ENCODE results near the gene PITPNC1.
A peak's percentile ranks its signal among the peaks of the same experiment; 100 is the strongest.
"Not testable (repeated sequence)": the region's sequence is repeated elsewhere in the genome, so short reads cannot be mapped to it uniquely, and the experiment has no call there.

Gene PITPNC1

GRCh38 chr17:67574658-67575293, 197.7 kb downstream of the PITPNC1 start:
- H3K9me3 Mint-ChIP-seq: no peaks in the 10 kb centered on the region
- intact Hi-C loops (cut with micrococcal nuclease): no loop called here
- no peak overlapping the region for H3K27ac Mint-ChIP-seq
- peaks cover 5% of the 10 kb centered on the region for H3K27me3 Mint-ChIP-seq
- H3K4me1 Mint-ChIP-seq (ENCODE audit: low read depth): peaks cover 55% of the 10 kb centered on the region
- peaks cover 17% of the 10 kb centered on the region for H3K36me3 Mint-ChIP-seq (ENCODE audit: low read depth)
- no peak overlapping the region for H3K4me3 Mint-ChIP-seq

GRCh38 chr17:67575325-67575724, 198.2 kb downstream of the PITPNC1 start:
- Mint-ChIP-seq H3K9me3 (no peaks in the 10 kb centered on the region), H3K4me3 (no peak overlapping the region), H3K27ac (no peak overlapping the region), H3K27me3 (peaks cover 5% of the 10 kb centered on the region), H3K4me1 (ENCODE audit: low read depth) (peaks cover 50% of the 10 kb centered on the region), H3K36me3 (ENCODE audit: low read depth) (peaks cover 17% of the 10 kb centered on the region)
- intact Hi-C loops (cut with micrococcal nuclease): no loop called here

- Mint-ChIP-seq H3K4me1 (ENCODE audit: low read depth) (peaks cover 37% of the 10 kb centered on the region), H3K36me3 (ENCODE audit: low read depth) (peaks cover 17% of the 10 kb centered on the region), H3K9me3 (no peaks in the 10 kb centered on the region), H3K27ac (no peak overlapping the region), H3K4me3 (no peak overlapping the region), H3K27me3 (peaks cover 5% of the 10 kb centered on the region)
- intact Hi-C loops (cut with micrococcal nuclease): no loop called here
Measured at GRCh38 chr17:67576471-67577115, 199.5 kb downstream of the PITPNC1 start.

GRCh38 chr17:67577429-67578141, 200.5 kb downstream of the PITPNC1 start:
- H3K4me3 Mint-ChIP-seq: no peak overlapping the region
- H3K27ac Mint-ChIP-seq: peak overlapping the region; percentile 62
- H3K4me1 Mint-ChIP-seq (ENCODE audit: low read depth): peaks cover 27% of the 10 kb centered on the region
- H3K36me3 Mint-ChIP-seq (ENCODE audit: low read depth): peaks cover 14% of the 10 kb centered on the region
- H3K27me3 Mint-ChIP-seq: peaks cover 4% of the 10 kb centered on the region
- intact Hi-C loops (cut with micrococcal nuclease): no loop called here
- no peaks in the 10 kb centered on the region for H3K9me3 Mint-ChIP-seq

- intact Hi-C loops (cut with micrococcal nuclease): no loop called here
- H3K9me3 Mint-ChIP-seq: no peaks in the 10 kb centered on the region
- H3K27ac Mint-ChIP-seq: peak overlapping the region; percentile 62
- H3K36me3 Mint-ChIP-seq (ENCODE audit: low read depth): peaks cover 9% of the 10 kb centered on the region
- peaks cover 2% of the 10 kb centered on the region for H3K27me3 Mint-ChIP-seq
- H3K4me1 Mint-ChIP-seq (ENCODE audit: low read depth): peaks cover 22% of the 10 kb centered on the region
- H3K4me3 Mint-ChIP-seq: no peak overlapping the region
Measured at GRCh38 chr17:67578142-67578457, 201.0 kb downstream of the PITPNC1 start.

- H3K27me3 Mint-ChIP-seq; H3K36me3 Mint-ChIP-seq (ENCODE audit: low read depth); intact Hi-C loops (cut with micrococcal nuclease); H3K4me3 Mint-ChIP-seq; H3K9me3 Mint-ChIP-seq: not testable (repeated sequence)
- Mint-ChIP-seq H3K4me1 (ENCODE audit: low read depth) (peaks cover 19% of the 10 kb centered on the region), H3K27ac (peak overlapping the region; percentile 62)
Measured at GRCh38 chr17:67578679-67579405, 201.8 kb downstream of the PITPNC1 start.

GRCh38 chr17:67582673-67583081, 205.6 kb downstream of the PITPNC1 start:
- Mint-ChIP-seq H3K9me3 (no peaks in the 10 kb centered on the region), H3K36me3 (ENCODE audit: low read depth) (peaks cover 21% of the 10 kb centered on the region), H3K27ac (no peak overlapping the region), H3K4me1 (ENCODE audit: low read depth) (peaks cover 22% of the 10 kb centered on the region), H3K4me3 (no peak overlapping the region), H3K27me3 (no peaks in the 10 kb centered on the region)
- intact Hi-C loops (cut with micrococcal nuclease): no loop called here

- intact Hi-C loops (cut with micrococcal nuclease): no loop called here
- no peak overlapping the region for H3K27ac Mint-ChIP-seq
- no peaks in the 10 kb centered on the region for H3K9me3 Mint-ChIP-seq
- peaks cover 10% of the 10 kb centered on the region for H3K4me1 Mint-ChIP-seq (ENCODE audit: low read depth)
- H3K36me3 Mint-ChIP-seq (ENCODE audit: low read depth): peaks cover 15% of the 10 kb centered on the region
- H3K27me3 Mint-ChIP-seq: no peaks in the 10 kb centered on the region
- H3K4me3 Mint-ChIP-seq: no peak overlapping the region
Measured at GRCh38 chr17:67585077-67585602, 208.1 kb downstream of the PITPNC1 start.

- Mint-ChIP-seq H3K4me1 (ENCODE audit: low read depth) (peaks cover 10% of the 10 kb centered on the region), H3K36me3 (ENCODE audit: low read depth) (peaks cover 15% of the 10 kb centered on the region), H3K4me3 (no peak overlapping the region), H3K27me3 (no peaks in the 10 kb centered on the region), H3K9me3 (no peaks in the 10 kb centered on the region), H3K27ac (no peak overlapping the region)
- intact Hi-C loops (cut with micrococcal nuclease): no loop called here
Measured at GRCh38 chr17:67588326-67588725, 211.2 kb downstream of the PITPNC1 start.

GRCh38 chr17:67594115-67594880, 217.2 kb downstream of the PITPNC1 start:
- intact Hi-C loops (cut with micrococcal nuclease): no loop called here
- Mint-ChIP-seq H3K27me3 (no peaks in the 10 kb centered on the region), H3K4me3 (no peak overlapping the region), H3K4me1 (ENCODE audit: low read depth) (peaks cover 15% of the 10 kb centered on the region), H3K9me3 (no peaks in the 10 kb centered on the region), H3K36me3 (ENCODE audit: low read depth) (no peaks in the 10 kb centered on the region), H3K27ac (peak overlapping the region; percentile 52)

- Mint-ChIP-seq H3K9me3 (no peaks in the 10 kb centered on the region), H3K27ac (no peak overlapping the region), H3K4me3 (no peak overlapping the region), H3K4me1 (ENCODE audit: low read depth) (peaks cover 10% of the 10 kb centered on the region), H3K36me3 (ENCODE audit: low read depth) (no peaks in the 10 kb centered on the region), H3K27me3 (no peaks in the 10 kb centered on the region)
- intact Hi-C loops (cut with micrococcal nuclease): loop anchor here (10.0 kb wide), 2 partner anchors 86 to 226 kb away; partner anchors contain the start of gene PITPNC1
Measured at GRCh38 chr17:67600408-67600807, 223.3 kb downstream of the PITPNC1 start.

- no peaks in the 10 kb centered on the region for H3K27me3 Mint-ChIP-seq
- H3K9me3 Mint-ChIP-seq: no peaks in the 10 kb centered on the region
- intact Hi-C loops (cut with micrococcal nuclease): loop anchor here (2.0 to 10.0 kb wide), 3 partner anchors 43 to 227 kb away; partner anchors contain the start of gene PITPNC1
- peak overlapping the region; percentile 0 for H3K27ac Mint-ChIP-seq
- peaks cover 10% of the 10 kb centered on the region for H3K4me1 Mint-ChIP-seq (ENCODE audit: low read depth)
- no peak overlapping the region for H3K4me3 Mint-ChIP-seq
- H3K36me3 Mint-ChIP-seq (ENCODE audit: low read depth): no peaks in the 10 kb centered on the region
Measured at GRCh38 chr17:67601897-67602296, 224.8 kb downstream of the PITPNC1 start.

GRCh38 chr17:67602444-67602843, 225.4 kb downstream of the PITPNC1 start:
- Mint-ChIP-seq H3K27me3 (no peaks in the 10 kb centered on the region), H3K27ac (peak overlapping the region; percentile 0), H3K4me1 (ENCODE audit: low read depth) (peaks cover 10% of the 10 kb centered on the region), H3K9me3 (no peaks in the 10 kb centered on the region), H3K4me3 (no peak overlapping the region), H3K36me3 (ENCODE audit: low read depth) (no peaks in the 10 kb centered on the region)
- intact Hi-C loops (cut with micrococcal nuclease): loop anchor here (2.0 to 10.0 kb wide), 3 partner anchors 44 to 228 kb away; partner anchors contain the start of gene PITPNC1
